HG02840 (cell line): Measurements from ENCODE around the gene KLC4.

ENCODE experiments used
- ATAC-seq: cut with Tn5 transposase; IDR thresholded peaks from one replicate; pipeline ENCODE4 v1.9.1; 2021; ENCODE audit warnings: mild to moderate bottlenecking, moderate library complexity, moderate number of reproducible peaks; ENCODE audit not compliant: unreplicated experiment, low FRiP score

KLC4 gene

DNA sequence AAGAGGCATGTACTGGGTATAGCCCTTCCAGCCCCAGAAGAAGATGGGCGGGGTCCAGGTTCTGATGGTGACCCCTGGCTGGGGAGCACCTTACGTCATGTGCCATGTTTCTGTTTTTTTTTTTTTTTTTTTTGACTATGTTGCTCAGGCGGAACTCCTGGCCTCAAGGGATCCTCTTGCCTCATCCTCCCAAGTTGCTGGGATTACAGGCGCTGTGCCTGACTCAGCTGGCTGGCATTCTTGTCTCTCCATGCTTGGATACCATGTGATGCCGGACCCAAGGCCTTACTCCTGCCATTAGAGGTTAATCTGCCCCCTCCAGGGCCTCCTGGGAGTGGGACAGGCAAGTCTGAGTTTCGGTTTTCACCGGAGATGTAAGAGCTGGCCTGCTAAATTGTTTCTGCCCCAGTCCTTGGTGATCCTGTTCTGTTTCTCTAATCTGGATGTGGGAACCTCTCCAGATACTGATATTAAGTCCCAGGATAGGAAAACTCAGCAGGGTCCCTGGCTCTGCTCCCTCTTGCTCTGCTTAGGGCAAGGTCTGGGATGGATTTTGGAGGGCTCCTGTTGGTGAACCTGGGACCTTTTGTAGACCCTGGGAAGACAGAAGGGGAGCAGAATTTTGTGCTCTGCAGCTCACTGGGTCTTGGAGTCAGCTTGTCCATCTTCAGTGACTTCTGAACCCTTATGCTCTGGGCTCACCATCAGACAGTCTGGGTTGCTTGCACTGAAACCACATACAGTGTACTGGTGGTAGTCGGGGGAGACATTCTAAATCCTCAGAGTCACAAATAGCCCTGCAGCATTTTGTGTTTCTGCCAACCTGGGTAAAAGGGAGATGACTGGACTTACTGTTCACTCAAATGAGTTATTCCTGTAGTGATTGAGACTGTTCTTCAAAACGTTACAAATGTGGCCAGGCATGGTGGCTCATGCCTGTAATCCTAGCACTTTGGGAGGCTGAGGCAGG, 61.8 kb downstream of the KLC4 start:
- ATAC-seq = no peak

DNA sequence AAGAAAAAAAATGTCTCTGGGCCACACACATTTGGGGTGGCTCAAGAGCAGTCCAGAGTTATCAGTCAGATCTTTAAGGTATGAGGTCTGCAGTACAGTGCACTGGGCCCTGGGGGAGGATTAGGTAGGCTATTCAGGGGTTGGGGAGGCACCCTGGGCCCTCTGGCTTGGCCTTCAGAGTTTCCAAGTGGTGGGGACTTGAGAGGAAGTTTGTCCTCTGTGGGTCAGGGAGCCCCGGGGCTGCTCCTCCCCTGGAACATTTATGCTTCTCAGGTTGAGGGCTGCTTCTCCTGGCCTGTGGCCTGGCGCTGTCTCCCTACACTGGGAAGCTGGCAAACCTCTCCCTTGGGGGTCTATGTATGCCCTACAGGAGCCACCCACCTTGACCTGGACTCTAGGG, 62.7 kb downstream of the KLC4 start:
- ATAC-seq = no peak

- no peak for ATAC-seq
Observed at GRCh38 chr6:43123461-43124314, 64.3 kb downstream of the KLC4 start.

DNA sequence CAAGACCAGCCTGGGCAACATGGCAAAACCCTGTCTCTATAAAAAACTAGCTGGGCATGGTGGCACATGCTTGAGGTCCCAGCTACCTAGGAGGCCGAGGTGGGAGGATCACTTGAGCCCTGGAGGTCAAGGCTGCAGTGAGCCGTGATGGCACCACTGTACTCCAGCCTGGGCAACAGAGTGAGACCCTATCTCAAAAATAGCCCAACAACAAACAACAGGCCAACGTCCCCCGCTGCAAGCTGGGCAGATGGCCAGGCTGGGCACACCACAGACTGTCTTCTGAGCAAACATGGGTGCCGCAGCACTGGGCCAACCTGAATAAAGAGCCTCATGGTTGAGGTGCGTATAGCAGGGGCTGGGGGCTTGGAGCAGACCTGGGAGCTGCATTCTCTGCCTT, 65.0 kb downstream of the KLC4 start:
- ATAC-seq = no peak
